ENCODE results near the gene PIGB.

Gene PIGB

DNA sequence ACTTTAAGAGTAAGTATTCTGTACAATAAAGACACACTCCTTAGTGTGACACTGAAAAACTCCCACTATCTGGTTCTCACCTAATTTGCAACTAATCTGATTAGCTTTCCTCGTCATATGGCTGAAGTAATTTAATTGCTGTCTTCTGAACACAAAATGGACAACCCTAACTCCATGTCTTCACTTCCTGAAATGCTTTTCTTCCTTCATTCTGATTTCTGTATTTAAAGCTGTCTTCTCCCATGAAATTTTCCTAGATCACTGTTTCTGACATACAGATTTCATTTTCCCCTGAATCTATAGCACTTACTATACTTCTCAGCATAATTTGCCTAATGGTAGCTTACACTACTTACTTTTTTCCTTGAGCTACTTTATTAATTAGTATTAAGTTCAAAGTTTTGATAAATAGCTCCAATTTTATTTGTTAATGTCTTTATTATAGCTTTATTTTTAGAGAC lies 82.8 kb downstream of the PIGB start:
- Histone ChIP-seq H3K27me3 (ENCODE audit: control insufficient read depth, insufficient read depth, low read length) (no peaks in the 10 kb centered on the region), H3K4me3 (ENCODE audit: low read length) (no peak overlapping the region), H3K4me1 (ENCODE audit: control insufficient read depth, insufficient read depth, low read length) (peaks cover 13% of the 10 kb centered on the region), H3K36me3 (ENCODE audit: control insufficient read depth, insufficient read depth, low read length) (no peaks in the 10 kb centered on the region), H3K9ac (ENCODE audit: low read length) (no peak overlapping the region), H3K9me3 (ENCODE audit: control insufficient read depth, low read length) (no peaks in the 10 kb centered on the region)

DNA sequence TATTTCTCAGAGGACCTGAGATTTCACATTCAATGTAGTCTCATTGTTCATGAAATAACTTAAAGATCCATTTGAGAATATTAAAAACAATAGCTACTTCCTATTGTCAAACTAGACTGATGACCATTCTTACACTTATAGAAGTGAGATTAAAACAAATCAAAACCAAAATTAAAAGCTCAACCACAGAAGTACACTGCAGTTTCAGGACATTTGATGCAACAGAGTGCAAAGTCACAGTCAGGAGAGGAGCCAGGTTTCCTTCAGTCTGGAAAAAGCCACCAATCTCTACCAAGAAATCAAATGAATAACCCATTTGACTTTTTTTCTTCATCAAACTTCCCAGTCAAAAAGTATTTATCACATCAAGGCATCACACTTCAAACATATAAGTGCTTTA lies 83.7 kb downstream of the PIGB start:
- Histone ChIP-seq H3K4me3 (ENCODE audit: low read length) (no peak overlapping the region), H3K9me3 (ENCODE audit: control insufficient read depth, low read length) (no peaks in the 10 kb centered on the region), H3K36me3 (ENCODE audit: control insufficient read depth, insufficient read depth, low read length) (no peaks in the 10 kb centered on the region), H3K27me3 (ENCODE audit: control insufficient read depth, insufficient read depth, low read length) (no peaks in the 10 kb centered on the region), H3K9ac (ENCODE audit: low read length) (no peak overlapping the region), H3K4me1 (ENCODE audit: control insufficient read depth, insufficient read depth, low read length) (peaks cover 13% of the 10 kb centered on the region)

DNA sequence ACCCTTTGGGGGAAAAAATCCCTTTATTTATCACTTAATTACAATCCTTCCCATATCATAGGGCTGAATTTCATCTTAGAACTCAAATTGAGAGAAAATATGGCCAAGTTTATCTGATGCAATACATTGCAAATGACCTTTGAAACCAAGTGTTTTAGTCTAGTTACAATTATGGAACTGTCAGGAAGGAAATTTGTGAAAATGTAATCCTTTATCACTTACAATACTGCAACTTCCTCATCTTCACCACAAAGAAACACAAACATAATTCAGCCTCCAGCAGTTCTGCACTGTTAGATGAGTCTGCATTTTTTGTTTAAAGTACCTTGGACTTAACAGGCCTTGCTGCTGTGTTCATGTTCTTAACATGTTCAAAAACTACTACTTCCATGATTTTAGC lies 84.5 kb downstream of the PIGB start:
- H3K4me3 ChIP-seq (ENCODE audit: low read length): no peak overlapping the region
- no peak overlapping the region for H3K9ac ChIP-seq (ENCODE audit: low read length)
- H3K9me3 ChIP-seq (ENCODE audit: control insufficient read depth, low read length): no peaks in the 10 kb centered on the region
- no peaks in the 10 kb centered on the region for H3K36me3 ChIP-seq (ENCODE audit: control insufficient read depth, insufficient read depth, low read length)
- no peaks in the 10 kb centered on the region for H3K27me3 ChIP-seq (ENCODE audit: control insufficient read depth, insufficient read depth, low read length)
- peaks cover 13% of the 10 kb centered on the region for H3K4me1 ChIP-seq (ENCODE audit: control insufficient read depth, insufficient read depth, low read length)
